ENCODE results near the gene STYK1. TPM values are rescaled to one million over a fixed set of nuclear protein-coding genes. Genes with fewer than 3 reads are reported as not detected.

Gene STYK1
- total RNA-seq, 1 donor from 2014 or later: 1.4 TPM

GRCh38 chr12:10607885-10608458 is 65.9 kb downstream of the STYK1 start:
- no peak for TF ChIP-seq CTCF (IDR thresholded peaks at IDR 0.05; ENCODE audit: unreplicated experiment)
- H3K4me1 Mint-ChIP-seq: peaks cover 17% of the 10 kb centered on the region
- peaks cover 17% of the 10 kb centered on the region for H3K36me3 Mint-ChIP-seq
- no peak for DNase-seq (ENCODE audit: low spot score in 2 of 2, unreplicated experiment in 2 of 2)
- H3K9me3 Mint-ChIP-seq: no peaks in the 10 kb centered on the region
- H3K27me3 Mint-ChIP-seq (ENCODE audit: low read depth): no peaks in the 10 kb centered on the region
- no peak overlapping the region for H3K27ac Mint-ChIP-seq
- H3K4me3 Mint-ChIP-seq: no peak overlapping the region

DNA sequence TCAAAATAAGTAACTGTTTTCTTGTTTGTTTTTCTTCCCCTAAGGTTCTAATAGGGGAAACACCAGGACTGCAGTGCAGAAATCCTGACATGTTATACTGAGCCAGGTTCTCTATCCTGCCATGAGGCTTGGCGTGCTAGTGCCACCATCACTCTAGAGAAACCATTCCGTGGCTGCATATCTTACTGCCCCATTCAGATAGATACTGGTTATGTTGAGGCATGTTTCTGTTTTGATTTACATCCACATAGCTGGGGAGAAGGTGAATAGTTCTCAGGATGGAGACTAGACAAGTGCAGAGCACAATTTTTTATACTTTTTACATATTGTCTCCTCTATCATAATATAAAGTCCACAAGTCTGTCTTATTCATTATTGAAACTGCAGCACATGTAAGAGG is 72.0 kb downstream of the STYK1 start:
- H3K9me3 Mint-ChIP-seq: no peaks in the 10 kb centered on the region
- no peak for DNase-seq (ENCODE audit: low spot score in 2 of 2, unreplicated experiment in 2 of 2)
- H3K4me3 Mint-ChIP-seq: no peak overlapping the region
- H3K4me1 Mint-ChIP-seq: no peaks in the 10 kb centered on the region
- H3K27me3 Mint-ChIP-seq (ENCODE audit: low read depth): no peaks in the 10 kb centered on the region
- peaks cover 8% of the 10 kb centered on the region for H3K36me3 Mint-ChIP-seq
- TF ChIP-seq CTCF (IDR thresholded peaks at IDR 0.05; ENCODE audit: unreplicated experiment): no peak
- H3K27ac Mint-ChIP-seq: no peak overlapping the region

DNA sequence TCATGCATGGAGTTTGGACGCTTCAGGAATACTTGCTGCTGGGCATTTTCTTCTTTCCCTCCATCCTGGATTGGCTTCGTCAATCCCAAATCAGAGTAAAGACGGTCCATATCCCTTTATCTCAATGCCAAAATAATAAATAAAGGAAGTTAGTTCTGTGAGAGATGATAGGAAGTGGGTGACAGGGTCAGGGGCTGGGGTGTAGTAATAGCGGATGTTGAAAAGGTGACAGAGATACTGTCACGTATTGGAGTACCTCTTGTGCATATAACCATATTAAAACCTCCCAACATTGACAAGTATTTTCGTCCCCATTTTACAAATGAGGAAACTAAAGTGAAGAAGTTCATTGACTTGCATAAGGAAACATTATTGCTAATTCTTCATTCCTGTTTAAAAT is 72.9 kb downstream of the STYK1 start:
- TF ChIP-seq CTCF (IDR thresholded peaks at IDR 0.05; ENCODE audit: unreplicated experiment): no peak
- Mint-ChIP-seq H3K36me3 (peaks cover 8% of the 10 kb centered on the region), H3K27ac (no peak overlapping the region)

GRCh38 chr12:10595881-10596280 is 78.0 kb downstream of the STYK1 start:
- Mint-ChIP-seq H3K27me3 (ENCODE audit: low read depth) (no peaks in the 10 kb centered on the region), H3K9me3 (no peaks in the 10 kb centered on the region), H3K36me3 (peaks cover 1% of the 10 kb centered on the region), H3K4me1 (no peaks in the 10 kb centered on the region), H3K4me3 (no peak overlapping the region), H3K27ac (no peak overlapping the region)
- TF ChIP-seq CTCF (IDR thresholded peaks at IDR 0.05; ENCODE audit: unreplicated experiment): no peak
- no peak for DNase-seq (ENCODE audit: low spot score in 2 of 2, unreplicated experiment in 2 of 2)

More for the DNA sequence above, 72.9 kb downstream of the STYK1 start:
- Mint-ChIP-seq H3K9me3 (no peaks in the 10 kb centered on the region), H3K4me3 (no peak overlapping the region), H3K4me1 (no peaks in the 10 kb centered on the region), H3K27me3 (ENCODE audit: low read depth) (no peaks in the 10 kb centered on the region)
- DNase-seq (ENCODE audit: low spot score in 2 of 2, unreplicated experiment in 2 of 2): no peak

- no peaks in the 10 kb centered on the region for H3K9me3 Mint-ChIP-seq
- no peak for DNase-seq (ENCODE audit: low spot score in 2 of 2, unreplicated experiment in 2 of 2)
- no peak overlapping the region for H3K4me3 Mint-ChIP-seq
- no peaks in the 10 kb centered on the region for H3K4me1 Mint-ChIP-seq
- TF ChIP-seq CTCF (IDR thresholded peaks at IDR 0.05; ENCODE audit: unreplicated experiment): no peak
- no peak overlapping the region for H3K27ac Mint-ChIP-seq
- H3K27me3 Mint-ChIP-seq (ENCODE audit: low read depth): no peaks in the 10 kb centered on the region
- H3K36me3 Mint-ChIP-seq: peaks cover 9% of the 10 kb centered on the region
Observed at GRCh38 chr12:10590966-10591365, 82.9 kb downstream of the STYK1 start.

DNA sequence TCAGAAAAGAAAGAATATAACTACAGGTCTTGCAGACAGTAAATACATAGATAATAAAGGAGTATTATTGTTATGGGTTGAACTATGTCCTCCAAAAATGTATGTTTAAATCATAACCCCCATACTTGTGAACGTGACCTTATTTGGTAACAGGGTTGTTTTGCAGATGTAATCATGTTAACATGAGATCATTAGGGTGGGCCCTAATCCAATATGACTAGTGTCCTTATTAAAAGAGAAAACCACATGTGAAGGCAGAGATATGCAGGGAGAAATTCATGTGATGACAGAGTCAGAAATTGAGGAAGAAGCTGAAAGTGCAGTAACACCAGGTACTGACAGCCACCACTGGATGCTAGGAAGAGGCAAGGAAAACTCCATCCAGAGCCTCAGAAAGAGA is 89.4 kb downstream of the STYK1 start:
- H3K36me3 Mint-ChIP-seq: peaks cover 40% of the 10 kb centered on the region
- no peak for DNase-seq (ENCODE audit: low spot score in 2 of 2, unreplicated experiment in 2 of 2)
- no peak overlapping the region for H3K4me3 Mint-ChIP-seq
- H3K4me1 Mint-ChIP-seq: no peaks in the 10 kb centered on the region
- no peak for TF ChIP-seq CTCF (IDR thresholded peaks at IDR 0.05; ENCODE audit: unreplicated experiment)
- H3K27ac Mint-ChIP-seq: no peak overlapping the region
- peaks cover 26% of the 10 kb centered on the region for H3K9me3 Mint-ChIP-seq
- H3K27me3 Mint-ChIP-seq (ENCODE audit: low read depth): no peaks in the 10 kb centered on the region
